Measurements from ENCODE around the gene SUPT3H.
"Not testable (repeated sequence)": the region's sequence is repeated elsewhere in the genome, so short reads cannot be mapped to it uniquely, and the experiment has no call there.

Gene SUPT3H

DNA sequence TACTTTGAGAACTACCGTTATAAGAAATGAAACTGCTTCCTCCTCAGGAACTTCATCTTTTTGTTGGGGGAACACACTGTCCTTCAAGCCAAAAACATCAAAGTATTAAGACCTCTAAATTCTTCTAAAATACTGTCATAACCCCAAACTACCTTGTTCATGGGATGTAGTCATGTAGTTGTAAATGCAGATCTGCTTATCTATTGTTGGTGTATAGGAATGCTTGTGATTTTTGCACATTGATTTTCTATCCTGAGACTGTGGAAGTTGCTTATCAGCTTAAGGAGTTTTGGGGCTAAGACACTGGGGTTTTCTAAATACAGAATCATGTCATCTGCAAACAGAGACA is 332.5 kb downstream of the SUPT3H start:
- no peak for DNase-seq

DNA sequence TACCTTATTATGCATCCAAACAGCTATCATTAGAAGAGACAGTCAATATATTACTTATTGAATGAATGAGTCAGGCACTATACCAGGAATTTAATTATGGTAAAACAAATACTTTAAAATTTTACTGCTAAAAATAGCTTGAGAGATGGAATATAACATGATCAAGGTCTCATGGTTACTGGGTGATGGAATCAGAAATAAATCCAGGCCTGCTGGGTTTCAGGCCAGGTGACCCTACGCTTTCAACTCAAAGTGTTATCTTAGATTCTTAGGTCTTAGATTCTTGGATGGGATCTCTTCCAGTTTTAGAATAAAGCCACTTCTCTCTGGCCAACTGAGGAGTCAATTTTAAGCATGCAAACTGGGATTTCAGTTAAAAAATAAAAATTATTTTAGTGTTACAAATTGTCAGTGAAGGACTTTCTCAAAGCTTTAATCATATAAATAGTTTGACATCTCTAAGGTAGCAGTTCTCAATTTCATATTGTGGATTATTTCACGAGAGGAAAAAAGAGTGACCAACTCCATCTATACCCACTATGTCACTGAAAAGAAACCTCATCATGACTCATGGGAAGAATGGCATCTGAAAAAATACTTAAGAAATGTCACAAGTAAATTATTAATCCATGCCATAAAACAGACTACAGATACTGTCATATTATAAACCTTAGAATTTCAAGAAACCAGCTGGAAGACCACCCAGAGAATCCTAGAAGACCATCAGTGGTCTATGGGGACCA is 333.1 kb downstream of the SUPT3H start:
- DNase-seq: no peak

GRCh38 chr6:45044086-45044485 is 333.6 kb downstream of the SUPT3H start:
- DNase-seq: no peak

DNA sequence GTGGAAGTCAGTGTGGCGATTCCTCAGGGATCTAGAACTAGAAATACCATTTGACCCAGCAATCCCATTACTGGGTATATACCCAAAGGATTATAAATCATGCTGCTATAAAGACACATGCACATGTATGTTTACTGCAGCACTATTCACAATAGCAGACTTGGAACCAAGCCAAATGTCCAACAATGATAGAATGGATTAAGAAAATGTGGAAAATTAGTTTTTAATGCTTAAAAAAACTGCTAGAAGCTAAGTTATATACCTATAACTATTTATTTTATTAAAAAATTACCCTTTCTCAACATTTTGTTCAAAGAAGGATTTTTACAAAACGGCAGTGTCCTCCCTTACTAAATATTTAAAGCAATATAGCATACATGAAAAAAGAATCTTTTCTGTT is 335.1 kb downstream of the SUPT3H start:
- DNase-seq: not testable (repeated sequence)

DNA sequence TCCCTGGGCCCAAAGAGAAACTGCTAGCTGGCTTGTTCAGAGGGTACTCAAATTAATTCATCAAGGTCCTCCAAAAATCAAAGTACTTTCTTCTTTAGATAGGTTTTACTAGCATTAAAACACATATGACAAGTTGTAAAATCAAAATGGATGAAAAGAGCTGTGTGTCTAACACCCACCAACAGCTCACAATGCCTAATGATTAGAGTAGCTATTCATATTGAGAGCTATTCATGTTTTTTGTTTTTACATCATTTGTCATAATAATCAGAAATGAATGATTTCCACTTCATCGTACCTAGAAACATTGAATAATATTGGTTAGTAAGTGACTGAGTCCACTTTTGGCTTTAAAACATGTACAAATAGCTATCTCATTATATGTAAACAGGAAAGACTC is 339.5 kb downstream of the SUPT3H start:
- no peak for DNase-seq

DNA sequence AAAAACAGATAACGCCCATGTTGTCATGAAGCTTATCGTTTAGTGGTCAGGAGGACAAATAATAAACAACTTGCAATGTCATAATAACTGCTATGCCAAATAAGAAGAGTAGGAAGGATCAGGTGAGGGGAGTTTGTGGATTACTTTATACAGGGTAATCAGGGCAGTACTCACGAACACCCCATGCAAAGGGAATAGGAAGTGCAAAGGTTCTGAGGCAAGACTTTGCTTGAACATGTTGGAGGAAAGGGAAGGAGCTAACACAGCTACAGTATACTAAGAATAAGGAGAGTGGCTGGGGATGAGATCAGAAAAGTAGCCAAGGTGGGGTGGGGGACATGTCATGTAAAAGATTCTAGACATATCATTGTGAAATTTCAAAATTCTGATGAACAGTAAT is 341.6 kb downstream of the SUPT3H start:
- DNase-seq: no peak

- DNase-seq: no peak
These were observed 345.3 kb downstream of the SUPT3H start for GRCh38 chr6:45032426-45032825.

- DNase-seq: no peak
These were observed 346.1 kb downstream of the SUPT3H start for GRCh38 chr6:45031601-45032000.

DNA sequence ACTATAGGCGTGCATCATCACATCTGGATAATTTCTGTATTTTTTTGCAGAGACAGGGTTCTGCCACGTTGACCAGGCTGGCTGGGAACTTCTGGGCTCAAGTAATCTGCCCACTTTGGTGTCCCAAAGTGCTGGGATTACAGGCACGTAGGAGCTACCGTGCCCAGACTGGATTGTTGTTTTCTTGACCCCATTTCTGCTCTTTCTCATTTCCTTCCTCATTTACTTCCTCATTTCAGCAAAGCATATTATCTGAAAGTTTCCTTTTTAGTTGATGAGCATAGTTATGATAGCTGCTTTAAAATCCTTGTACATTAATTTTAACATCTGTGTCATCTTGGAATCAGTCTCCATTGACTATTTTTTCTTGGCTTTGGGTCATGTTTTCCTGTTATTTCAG is 350.6 kb downstream of the SUPT3H start:
- DNase-seq: no peak

- DNase-seq: no peak
These were observed 351.7 kb downstream of the SUPT3H start for GRCh38 chr6:45026003-45026516.

- no peak for DNase-seq
These were observed 353.1 kb downstream of the SUPT3H start for GRCh38 chr6:45024610-45025009.

DNA sequence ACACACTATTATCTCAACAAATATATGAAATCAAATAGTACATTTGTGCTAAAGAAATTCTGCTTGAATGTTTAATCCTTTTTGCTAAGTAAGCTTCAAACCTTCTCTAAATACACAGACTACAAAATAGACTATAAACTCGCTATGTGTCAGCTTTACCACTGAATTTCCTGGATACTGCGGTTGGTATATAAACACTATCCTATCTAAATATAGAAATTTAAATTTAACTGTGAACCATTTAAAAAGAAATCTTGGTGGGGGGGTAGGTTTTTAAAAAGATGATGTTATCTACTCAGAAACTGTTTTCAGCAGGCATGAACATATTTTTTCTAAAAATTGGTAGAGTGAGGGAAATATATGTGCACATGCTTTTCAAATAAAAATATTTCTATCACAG is 356.1 kb downstream of the SUPT3H start:
- no peak for DNase-seq

DNA sequence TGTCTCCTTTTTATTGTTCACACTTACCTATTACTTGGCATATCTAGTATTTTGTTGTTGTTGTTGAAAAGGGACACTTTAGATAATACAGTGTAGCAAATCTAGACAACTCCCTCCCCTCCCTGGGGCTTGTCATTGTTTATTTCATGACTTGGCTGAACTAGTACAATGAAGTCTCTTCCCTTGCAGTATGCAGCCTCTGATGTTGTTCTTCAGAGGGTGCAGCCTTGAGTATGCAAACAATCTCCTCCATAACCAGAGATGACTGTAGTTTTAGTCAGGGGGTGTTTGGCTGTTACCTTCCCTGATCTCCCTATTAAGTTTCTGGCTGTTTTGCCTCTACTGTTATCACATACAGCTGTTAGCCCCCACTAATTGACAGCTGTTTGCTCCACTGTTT is 365.0 kb downstream of the SUPT3H start:
- DNase-seq: no peak

- no peak for DNase-seq
These were observed 368.2 kb downstream of the SUPT3H start for GRCh38 chr6:45009576-45009975.

DNA sequence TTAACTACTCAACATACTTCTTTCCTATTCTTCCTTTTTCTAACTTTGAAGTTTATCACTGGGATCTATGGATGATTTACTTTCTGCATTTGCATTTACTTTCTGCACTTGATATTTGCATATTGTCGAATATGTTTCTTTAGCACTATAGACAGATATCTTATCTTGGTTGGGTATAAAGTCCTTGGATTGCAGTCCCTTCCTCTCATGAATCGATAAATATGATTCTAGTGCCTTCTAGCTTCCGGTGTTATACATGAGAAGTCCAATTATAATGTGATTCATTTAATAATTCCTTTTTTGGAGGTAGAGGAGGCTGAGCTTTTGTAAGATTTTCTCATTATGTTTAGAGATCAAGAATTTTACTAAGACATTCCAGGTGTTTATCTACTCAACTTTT is 370.8 kb downstream of the SUPT3H start:
- no peak for DNase-seq

GRCh38 chr6:45003961-45004360 is 373.8 kb downstream of the SUPT3H start:
- no peak for DNase-seq

- no peak for DNase-seq
These were observed 374.3 kb downstream of the SUPT3H start for GRCh38 chr6:45003387-45003786.

DNA sequence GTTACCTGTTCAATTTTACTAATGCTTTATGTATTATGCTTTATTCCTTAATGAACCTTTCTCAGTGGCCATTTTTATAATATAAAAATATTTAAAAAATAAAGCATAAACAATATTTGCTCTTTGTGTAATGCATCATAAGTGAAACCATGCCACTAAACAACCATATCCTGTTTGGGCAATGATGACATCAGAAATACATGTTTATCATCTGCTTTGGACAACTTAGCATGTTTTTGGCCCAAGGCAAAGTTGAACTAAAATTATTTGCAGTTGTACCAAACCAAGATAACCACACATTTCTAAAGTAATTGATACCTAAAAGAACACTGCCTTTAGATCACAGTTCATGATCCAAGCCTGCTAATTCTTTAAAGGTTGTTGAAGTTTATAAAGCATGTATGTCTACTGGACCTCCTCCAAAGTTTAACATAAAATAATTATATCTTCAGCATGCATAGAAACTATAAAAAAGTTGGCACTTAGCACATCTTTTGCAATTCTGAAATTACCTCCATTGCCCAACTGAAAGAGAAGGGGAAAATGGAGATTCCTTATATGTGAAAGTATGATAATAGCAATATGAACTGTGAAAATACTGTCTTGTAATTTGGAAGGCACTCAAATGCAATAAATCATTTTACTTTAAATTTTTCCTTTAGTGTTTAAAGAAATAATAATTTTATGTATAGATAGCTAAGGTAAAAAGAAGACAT is 375.2 kb downstream of the SUPT3H start:
- no peak for DNase-seq

DNA sequence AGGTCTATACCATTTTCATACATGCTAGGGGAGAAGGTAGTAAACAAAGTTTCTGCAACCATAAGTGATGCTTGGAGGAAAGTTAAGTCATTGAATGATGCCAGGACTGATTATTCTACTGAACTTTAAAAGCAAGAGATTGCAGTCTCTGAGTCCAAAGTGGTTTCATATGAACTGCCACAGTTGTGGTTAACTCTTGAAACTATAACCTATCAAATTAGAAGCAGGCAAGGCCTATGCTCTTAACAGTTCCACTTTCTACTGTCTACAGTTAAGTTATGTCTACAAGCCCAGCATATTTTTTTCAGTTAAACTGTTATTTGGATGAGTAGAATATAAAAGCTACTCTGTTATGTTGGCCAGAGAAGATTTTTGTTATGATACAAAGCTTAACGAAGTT is 376.1 kb downstream of the SUPT3H start:
- DNase-seq: no peak

DNA sequence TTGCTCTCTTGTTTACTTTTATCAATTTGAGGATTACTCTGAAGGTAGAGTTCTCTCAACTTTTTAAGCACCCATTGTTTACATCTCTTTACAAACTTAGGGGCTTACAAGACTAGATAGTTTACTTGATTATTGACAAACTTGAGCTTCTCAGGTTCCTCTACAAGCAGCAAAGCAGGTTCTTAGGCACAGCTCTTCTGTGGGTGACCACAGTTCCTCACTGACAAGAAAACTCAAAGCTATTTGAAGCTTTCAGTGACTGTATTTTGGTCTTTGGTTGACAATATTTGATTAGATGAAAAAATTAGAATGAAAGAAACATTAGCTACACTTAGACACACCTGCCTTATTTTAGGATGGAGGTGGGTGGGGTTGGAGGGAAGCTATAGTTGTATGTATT is 376.9 kb downstream of the SUPT3H start:
- DNase-seq: no peak

DNA sequence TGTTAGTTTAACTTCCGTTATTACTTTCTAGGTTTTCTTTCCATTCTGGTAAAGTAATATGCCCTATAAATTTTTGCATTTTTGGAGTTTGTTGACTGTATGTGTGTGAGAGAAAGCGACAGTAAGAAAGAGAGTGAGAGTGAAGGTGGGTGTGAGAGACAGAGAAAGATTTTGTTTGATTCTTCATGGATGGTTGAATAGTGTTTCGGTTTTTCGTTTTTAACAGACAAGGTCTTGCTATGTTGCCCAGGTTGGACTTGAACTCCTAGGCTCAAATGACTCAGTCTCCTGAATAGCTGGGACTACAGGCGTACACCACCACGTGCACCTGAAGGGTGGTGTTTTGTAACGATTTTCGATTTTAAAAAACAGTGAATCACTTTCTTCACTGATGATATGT is 378.7 kb downstream of the SUPT3H start:
- DNase-seq: no peak

DNA sequence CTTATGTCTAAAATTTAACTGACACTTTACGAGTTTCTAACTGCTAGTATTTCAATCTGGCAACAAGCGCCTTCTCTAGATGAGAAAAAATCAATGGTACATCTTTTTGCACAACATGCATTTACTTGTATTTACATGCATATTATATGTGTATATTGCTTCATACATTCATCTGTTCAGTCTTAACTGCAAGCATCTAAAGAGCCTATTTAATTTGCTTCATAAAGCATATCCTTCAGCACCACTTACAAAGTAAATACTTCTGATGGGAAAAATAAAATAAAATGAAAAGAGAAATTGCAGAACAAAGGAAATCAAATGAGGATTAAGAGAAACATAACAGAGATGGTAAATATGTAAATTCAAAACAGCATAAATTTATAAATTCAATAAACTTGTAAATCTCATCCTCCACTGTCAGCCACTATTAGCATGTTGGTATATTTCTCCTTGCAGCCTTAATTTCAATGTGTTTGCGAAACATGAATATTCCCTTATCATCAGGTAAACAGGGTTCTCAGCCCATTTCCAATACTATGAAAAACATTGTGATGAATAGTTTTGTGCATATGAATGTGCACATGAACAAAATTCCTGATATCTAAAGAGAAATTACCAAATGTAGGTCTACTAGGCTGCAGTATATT is 382.1 kb downstream of the SUPT3H start:
- DNase-seq: no peak

DNA sequence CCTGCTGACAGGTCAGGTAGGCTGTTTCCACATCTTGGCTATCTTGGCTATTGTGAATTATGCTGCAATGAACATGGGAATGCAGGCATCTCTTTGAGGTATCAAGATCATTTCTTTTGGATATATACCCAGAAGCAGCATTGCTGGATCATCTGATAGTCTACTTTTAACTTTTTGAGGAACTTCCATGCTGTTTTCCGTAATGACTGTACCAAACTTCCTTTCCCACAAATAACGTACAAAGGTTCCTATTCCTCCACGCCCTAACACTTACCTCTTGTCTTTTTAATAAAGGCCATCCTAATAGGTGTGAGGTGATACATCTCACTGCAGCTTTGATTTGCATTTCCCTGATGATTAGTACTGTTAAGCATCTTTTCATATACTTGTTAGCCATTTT is 388.3 kb downstream of the SUPT3H start:
- DNase-seq: no peak

DNA sequence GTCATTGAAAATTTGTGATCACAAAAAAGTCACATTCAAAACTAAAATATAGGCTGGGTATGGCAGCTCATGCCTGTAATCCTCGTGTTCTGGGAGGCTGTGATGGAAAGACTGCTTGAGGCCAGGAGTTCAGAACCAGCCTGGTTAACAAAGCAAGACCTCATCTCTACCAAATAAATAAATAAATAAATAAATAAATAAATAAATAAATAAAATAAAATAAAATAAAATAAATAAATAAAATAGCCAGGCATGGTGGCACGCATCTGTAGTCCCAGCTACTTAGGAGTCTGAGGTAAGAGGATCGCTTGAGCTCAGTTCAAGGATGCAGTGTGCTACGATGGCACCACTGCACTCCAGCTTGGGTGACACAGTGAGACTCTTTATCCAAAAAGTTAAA is 392.7 kb downstream of the SUPT3H start:
- DNase-seq: no peak
